ENCODE data around the gene CENPX.

The CENPX gene

GRCh38 chr17:82059272-82060000 lies 36.8 kb upstream of the CENPX start:
- TF ChIP-seq CTCF (IDR thresholded peaks at IDR 0.05; ENCODE audit: extremely low read depth, insufficient read depth, missing control alignments), result no peak
- in situ Hi-C loops (cut with MboI; ENCODE audit: low pct_unique_long_range_greater_than_20kb, low sequenced_read_pairs, unreplicated experiment), result no loop called here
- no peak for DNase-seq (ENCODE audit: low spot score)

- no peak for TF ChIP-seq CTCF (IDR thresholded peaks at IDR 0.05; ENCODE audit: extremely low read depth, insufficient read depth, missing control alignments)
- in situ Hi-C loops (cut with MboI; ENCODE audit: low pct_unique_long_range_greater_than_20kb, low sequenced_read_pairs, unreplicated experiment), result no loop called here
- DNase-seq (ENCODE audit: low spot score), result no peak
These were observed 36.2 kb upstream of the CENPX start for GRCh38 chr17:82058855-82059249.

GRCh38 chr17:82058230-82058854 lies 35.7 kb upstream of the CENPX start:
- in situ Hi-C loops (cut with MboI; ENCODE audit: low pct_unique_long_range_greater_than_20kb, low sequenced_read_pairs, unreplicated experiment), result no loop called here
- no peak for TF ChIP-seq CTCF (IDR thresholded peaks at IDR 0.05; ENCODE audit: extremely low read depth, insufficient read depth, missing control alignments)
- DNase-seq (ENCODE audit: low spot score), result no peak

GRCh38 chr17:82056729-82057621 lies 34.3 kb upstream of the CENPX start:
- in situ Hi-C loops (cut with MboI; ENCODE audit: low pct_unique_long_range_greater_than_20kb, low sequenced_read_pairs, unreplicated experiment), result no loop called here
- no peak for TF ChIP-seq CTCF (IDR thresholded peaks at IDR 0.05; ENCODE audit: extremely low read depth, insufficient read depth, missing control alignments)
- no peak for DNase-seq (ENCODE audit: low spot score)

- no peak for TF ChIP-seq CTCF (IDR thresholded peaks at IDR 0.05; ENCODE audit: extremely low read depth, insufficient read depth, missing control alignments)
- in situ Hi-C loops (cut with MboI; ENCODE audit: low pct_unique_long_range_greater_than_20kb, low sequenced_read_pairs, unreplicated experiment), result no loop called here
- no peak for DNase-seq (ENCODE audit: low spot score)
These were observed 33.5 kb upstream of the CENPX start for GRCh38 chr17:82055965-82056728.
